Measurements from ENCODE around the gene STAT5A.

Gene STAT5A

DNA sequence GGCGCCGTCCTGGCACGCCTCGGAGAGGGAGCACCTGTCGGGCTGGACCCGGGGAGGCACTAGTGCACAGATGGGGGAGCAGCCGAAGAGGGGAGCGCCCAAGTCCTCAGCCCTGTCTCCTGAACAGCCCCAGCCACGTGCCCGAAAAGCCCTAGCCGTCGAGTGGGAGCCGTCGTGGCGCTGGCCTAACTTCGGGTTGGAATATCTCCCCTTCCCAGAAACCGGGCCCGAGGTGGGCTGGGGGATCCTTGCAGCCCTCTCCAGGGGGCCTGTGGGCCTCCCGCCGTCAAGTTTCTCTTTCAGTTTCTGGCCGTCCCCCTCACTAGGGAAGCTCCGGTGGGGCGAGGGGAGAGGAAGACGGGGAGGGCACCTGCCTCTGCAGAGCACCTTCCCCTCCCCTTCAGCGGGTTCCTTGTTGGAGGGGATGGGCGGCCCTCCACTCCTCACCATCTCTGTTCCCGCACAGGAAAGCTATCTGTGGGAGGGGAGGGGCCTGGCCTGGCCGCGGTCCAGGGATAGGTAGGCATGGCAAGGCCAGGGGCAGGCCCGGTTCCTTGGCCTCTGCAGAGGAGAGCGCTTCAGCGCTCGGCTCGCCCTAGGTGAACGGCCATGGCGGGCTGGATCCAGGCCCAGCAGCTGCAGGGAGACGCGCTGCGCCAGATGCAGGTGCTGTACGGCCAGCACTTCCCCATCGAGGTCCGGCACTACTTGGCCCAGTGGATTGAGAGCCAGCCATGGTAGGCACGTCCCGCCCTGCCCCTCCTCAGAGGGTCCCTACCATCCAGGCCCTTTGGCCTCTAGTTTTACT is 709 bp downstream of the STAT5A start:
- TF ChIP-seq GATA2 (IDR thresholded peaks at IDR 0.05; ENCODE audit: low read depth, low read length) (no peak), GATA3 (IDR thresholded peaks at IDR 0.05; ENCODE audit: low read depth, low read length) (no peak)

DNA sequence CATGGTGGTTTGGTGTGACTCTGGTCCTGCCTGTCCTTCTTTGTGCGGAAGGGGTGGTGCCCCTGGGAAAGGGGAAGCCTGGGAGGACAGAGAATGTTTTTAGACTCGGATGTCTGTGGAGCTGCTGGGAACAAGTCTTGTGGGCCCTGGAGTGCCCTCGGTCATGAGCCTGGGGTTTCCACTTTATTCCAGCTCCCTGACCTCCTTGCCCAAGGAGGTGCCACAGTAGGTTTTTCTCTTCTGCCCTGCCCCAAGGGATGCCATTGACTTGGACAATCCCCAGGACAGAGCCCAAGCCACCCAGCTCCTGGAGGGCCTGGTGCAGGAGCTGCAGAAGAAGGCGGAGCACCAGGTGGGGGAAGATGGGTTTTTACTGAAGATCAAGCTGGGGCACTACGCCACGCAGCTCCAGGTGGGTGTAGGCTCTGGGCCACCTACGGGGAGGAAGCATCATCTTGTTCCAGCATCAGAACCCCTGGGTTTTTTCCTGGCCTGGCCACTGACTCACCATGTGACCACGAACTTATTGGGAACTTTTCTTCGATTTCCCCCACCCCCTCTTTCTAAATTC is 1.4 kb downstream of the STAT5A start:
- no peak for TF ChIP-seq GATA3 (IDR thresholded peaks at IDR 0.05; ENCODE audit: low read depth, low read length)
- no peak for TF ChIP-seq GATA2 (IDR thresholded peaks at IDR 0.05; ENCODE audit: low read depth, low read length)

DNA sequence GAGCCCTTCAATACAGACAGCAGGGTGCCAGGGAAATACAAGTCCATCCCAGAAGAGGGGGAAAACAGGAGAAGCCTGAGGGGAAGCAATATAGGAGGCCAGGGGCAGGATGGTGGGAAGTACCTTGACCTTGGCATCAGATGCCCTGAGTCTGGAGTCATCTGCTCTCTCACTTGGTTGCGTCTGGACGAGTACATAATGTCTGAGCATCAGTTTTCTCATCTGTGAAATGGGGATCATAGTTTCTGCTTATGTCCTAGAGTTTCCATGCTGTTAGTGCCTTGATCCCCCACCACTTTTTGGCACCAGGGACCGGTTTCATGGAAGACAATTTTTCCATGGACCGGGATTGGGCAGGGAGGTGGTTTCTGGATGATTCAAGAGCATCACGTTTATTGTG is 2.3 kb downstream of the STAT5A start:
- no peak for TF ChIP-seq GATA2 (IDR thresholded peaks at IDR 0.05; ENCODE audit: low read depth, low read length)
- TF ChIP-seq GATA3 (IDR thresholded peaks at IDR 0.05; ENCODE audit: low read depth, low read length), result no peak

DNA sequence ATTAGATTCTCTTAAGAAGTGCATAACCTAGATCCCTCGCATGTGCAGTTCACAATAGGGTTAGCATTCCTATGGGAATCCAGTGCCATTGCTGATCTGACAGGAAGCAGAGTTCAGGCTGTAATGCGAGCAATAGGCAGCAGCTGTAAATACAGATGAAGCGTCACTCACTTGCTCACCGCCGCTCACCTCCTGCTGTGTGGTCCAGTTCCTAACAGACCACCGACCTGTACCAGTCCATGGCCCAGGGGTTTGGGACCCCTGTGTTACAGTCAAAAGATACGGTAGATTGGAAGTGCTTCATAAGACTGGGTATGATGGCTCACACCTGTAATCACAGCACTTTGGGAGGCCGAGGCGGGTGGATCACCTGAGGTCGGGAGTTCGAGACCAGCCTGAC is 2.8 kb downstream of the STAT5A start:
- no peak for TF ChIP-seq GATA2 (IDR thresholded peaks at IDR 0.05; ENCODE audit: low read depth, low read length)
- no peak for TF ChIP-seq GATA3 (IDR thresholded peaks at IDR 0.05; ENCODE audit: low read depth, low read length)

DNA sequence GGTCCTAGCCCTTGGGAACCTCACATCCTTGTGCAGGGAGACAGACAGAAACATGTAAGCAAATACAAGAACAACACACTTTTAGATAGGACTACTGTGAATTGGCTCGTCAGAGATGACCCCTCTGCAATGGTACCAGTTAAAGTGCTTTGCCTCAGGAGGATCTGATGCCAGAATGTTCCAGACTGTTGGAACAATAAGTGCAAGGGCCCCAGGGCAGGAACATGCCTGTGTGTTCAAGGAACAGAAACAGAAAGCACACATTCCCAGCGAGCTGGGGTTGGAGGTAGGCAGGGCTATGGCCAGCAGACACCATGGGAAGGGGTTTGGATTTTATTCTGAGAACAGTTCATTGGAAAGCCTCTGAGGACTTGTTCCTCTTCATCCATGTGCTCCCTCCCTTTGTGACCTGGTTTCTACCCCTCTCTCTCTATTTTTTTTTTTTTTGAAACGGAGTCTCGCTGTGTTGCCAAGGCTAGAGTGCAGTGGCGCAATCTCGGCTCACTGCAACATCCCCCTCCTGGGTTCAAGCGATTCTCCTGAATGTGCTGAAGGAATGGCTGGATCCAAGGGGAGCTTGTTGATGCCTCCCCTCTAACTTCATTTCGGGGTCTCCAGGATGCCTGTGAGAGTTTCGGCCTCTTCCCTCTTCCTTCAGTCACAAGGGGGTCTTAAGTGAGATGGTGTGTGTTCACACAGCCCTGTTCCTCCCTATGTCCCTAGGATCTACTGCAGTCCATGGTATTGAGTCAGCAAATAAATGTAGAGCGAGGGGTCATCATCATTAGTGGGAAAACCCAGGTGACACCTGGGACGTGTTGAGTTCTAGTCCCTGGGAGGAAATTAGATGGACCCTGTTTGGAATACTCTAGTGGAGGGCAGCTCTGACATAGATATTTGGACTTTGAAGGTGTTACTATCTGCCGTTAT is 6.4 kb downstream of the STAT5A start:
- TF ChIP-seq GATA2 (IDR thresholded peaks at IDR 0.05; ENCODE audit: low read depth, low read length) (no peak), GATA3 (IDR thresholded peaks at IDR 0.05; ENCODE audit: low read depth, low read length) (no peak)

DNA sequence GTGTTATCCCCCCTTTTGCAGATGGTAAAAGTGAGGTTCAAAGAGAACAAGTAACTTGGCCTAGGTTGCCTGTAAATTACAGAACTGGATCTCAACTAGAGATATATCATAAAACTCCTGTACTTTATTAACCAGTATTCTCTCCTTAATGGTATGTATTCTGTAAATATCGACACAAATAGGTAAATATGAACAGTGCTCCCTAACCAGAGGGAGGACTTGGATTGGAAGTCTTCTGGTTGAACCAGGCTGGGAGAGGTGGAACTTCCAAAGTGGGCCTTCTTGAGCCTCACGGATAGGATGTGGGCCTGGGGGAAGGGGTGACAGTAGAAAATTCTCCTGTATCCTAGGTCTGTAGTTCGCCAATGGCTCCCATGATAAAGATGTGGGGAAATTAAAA is 7.7 kb downstream of the STAT5A start:
- no peak for TF ChIP-seq GATA3 (IDR thresholded peaks at IDR 0.05; ENCODE audit: low read depth, low read length)
- TF ChIP-seq GATA2 (IDR thresholded peaks at IDR 0.05; ENCODE audit: low read depth, low read length), result no peak

DNA sequence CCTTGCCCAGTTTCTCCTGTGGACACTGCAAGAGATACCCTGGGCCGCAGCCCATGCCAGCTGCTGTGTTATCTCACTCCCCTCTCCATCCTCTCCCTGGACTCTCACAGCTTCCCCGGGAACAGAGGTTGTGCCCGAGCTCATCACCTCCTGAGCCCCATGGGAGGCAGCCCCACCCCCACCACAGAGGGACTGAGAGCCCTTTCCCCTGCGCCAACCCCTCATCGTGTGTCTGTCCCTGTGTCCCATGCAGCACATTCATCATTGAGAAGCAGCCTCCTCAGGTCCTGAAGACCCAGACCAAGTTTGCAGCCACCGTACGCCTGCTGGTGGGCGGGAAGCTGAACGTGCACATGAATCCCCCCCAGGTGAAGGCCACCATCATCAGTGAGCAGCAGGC is 12.7 kb downstream of the STAT5A start:
- TF ChIP-seq GATA3 (IDR thresholded peaks at IDR 0.05; ENCODE audit: low read depth, low read length) (no peak), GATA2 (IDR thresholded peaks at IDR 0.05; ENCODE audit: low read depth, low read length) (no peak)

DNA sequence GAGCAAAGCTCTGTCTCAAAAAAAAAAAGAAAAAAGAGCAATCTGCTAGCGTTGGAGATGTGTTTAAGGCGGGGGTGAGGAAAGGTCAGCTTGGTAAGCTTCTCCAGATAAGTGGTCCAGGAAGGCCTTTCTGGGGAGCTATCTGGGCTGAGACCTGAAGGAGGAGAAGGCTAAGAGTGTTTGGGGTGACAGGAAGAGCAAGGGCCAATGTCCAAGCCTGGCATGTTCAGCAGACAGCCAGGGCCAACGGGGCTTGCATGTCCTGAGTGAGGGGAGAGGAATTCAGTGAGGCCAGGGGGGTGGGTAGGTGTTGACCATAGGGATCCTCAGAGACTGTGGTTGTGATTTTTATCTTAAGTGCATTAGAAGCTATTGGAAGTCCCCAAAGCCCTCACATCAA is 15.4 kb downstream of the STAT5A start:
- TF ChIP-seq GATA2 (IDR thresholded peaks at IDR 0.05; ENCODE audit: low read depth, low read length) (no peak), GATA3 (IDR thresholded peaks at IDR 0.05; ENCODE audit: low read depth, low read length) (no peak)

DNA sequence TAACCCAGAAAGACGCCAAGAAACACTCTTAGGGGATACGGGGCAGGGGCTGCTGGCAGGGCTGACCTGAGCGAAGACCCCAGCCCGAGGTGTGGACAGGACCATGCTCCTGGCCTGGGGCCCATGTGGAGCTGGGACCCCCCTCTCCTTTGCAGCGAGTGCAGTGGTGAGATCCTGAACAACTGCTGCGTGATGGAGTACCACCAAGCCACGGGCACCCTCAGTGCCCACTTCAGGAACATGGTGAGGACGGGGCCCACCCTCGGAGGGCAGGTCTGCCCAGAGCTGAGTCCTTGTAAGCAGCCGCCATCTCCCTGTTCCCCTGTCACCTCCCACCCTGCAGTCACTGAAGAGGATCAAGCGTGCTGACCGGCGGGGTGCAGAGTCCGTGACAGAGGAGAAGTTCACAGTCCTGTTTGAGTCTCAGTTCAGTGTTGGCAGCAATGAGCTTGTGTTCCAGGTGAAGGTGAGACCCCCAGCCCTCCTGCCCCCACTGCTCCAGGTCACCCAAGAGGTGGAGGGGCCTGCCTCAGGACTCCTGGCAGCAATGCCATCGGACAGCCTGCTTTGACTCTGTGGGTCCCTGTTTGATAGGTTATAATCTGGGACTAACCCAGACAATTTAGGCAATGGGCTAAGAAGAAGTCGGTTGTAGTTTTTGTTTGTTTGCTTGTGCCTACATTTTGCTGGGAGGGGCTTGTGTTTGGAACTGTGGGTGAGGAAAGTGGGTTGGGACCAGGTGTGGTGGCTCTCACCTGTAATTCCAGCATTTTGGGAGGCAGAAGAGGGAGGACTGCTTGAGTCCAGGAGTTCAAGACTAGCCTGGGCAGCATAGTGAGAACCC is 16.1 kb downstream of the STAT5A start:
- TF ChIP-seq GATA3 (IDR thresholded peaks at IDR 0.05; ENCODE audit: low read depth, low read length) (no peak), GATA2 (IDR thresholded peaks at IDR 0.05; ENCODE audit: low read depth, low read length) (no peak)

DNA sequence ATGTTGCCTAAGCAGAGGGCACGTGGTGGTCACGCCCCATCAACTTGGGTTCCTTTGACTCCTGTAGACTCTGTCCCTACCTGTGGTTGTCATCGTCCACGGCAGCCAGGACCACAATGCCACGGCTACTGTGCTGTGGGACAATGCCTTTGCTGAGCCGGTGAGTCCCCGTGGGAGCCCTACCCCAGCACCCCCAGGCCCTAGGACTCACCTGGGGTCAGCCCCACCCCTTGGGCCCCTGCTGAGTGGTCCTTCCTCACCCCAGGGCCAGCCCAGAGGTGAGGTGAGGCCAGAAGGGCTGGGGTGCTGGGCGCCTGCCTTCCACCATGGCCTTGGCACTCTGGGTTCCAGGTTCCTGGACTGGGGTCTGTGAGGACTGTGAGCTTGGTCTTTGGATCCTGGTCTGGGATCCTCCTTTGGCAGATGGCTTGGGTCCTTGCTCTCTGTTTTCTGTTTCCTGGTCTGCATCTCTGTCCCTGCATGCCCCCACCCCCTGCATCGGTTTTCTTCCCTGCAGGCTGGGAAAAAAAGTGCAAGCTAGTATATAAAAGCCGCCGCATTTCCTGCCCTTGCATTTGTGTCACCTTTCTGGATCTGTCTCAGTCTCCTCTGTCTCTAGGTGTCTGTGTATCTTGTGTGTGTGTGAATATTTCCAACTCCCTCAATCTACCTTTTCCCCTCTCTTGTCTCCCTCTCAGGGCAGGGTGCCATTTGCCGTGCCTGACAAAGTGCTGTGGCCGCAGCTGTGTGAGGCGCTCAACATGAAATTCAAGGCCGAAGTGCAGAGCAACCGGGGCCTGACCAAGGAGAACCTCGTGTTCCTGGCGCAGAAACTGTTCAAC is 17.5 kb downstream of the STAT5A start:
- TF ChIP-seq GATA3 (IDR thresholded peaks at IDR 0.05; ENCODE audit: low read depth, low read length) (no peak), GATA2 (IDR thresholded peaks at IDR 0.05; ENCODE audit: low read depth, low read length) (no peak)

DNA sequence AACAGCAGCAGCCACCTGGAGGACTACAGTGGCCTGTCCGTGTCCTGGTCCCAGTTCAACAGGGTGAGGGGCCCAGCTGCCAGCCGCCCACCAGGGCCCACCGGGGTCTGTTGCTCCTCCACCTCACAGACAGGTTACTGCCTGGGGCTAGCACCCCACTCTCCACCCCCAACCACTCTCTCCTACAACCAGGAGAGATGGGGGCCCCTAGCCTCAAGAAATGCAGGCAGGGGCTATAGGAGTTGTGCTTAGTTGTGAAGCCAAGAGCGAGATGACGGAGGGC is 18.0 kb downstream of the STAT5A start:
- TF ChIP-seq GATA2 (IDR thresholded peaks at IDR 0.05; ENCODE audit: low read depth, low read length) (no peak), GATA3 (IDR thresholded peaks at IDR 0.05; ENCODE audit: low read depth, low read length) (no peak)

DNA sequence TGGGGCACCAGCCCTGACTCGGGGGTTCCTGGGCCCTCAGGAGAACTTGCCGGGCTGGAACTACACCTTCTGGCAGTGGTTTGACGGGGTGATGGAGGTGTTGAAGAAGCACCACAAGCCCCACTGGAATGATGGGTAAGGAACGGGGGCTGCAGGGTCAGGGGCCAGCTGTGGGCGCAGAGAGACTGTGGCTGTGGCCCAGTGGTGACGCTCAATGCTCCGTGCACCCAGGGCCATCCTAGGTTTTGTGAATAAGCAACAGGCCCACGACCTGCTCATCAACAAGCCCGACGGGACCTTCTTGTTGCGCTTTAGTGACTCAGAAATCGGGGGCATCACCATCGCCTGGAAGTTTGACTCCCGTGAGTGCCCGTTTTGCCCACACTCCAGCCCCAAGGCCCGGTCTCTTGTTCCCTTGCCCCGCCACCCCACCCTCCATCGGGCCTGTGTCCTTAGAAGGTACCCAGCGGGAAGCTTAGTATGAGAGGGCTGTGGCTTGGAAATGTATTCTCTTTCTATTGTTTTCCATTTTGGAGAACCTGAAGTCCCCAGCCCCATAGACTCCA is 19.1 kb downstream of the STAT5A start:
- TF ChIP-seq GATA3 (IDR thresholded peaks at IDR 0.05; ENCODE audit: low read depth, low read length), result no peak
- TF ChIP-seq GATA2 (IDR thresholded peaks at IDR 0.05; ENCODE audit: low read depth, low read length), result no peak

DNA sequence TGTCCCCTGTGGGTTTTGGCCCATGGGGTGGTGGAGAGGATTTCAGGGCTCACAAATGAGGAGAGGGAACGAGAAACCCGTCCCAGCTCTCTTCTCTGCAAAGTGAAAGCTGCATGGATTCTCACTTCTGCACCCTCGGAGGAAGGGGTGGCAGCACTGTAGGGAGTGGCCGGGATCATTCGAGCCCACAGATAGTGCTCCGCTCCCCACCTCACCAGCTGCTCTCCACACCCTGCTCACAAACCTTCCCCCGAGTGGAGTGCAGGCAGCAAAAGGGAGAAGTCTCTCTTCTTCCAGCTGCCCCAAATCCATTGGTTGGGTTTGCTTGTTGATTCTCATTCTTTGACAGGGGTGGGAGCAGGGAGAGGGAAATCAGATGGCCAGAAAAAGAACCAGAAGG is 20.1 kb downstream of the STAT5A start:
- no peak for TF ChIP-seq GATA2 (IDR thresholded peaks at IDR 0.05; ENCODE audit: low read depth, low read length)
- no peak for TF ChIP-seq GATA3 (IDR thresholded peaks at IDR 0.05; ENCODE audit: low read depth, low read length)
